ENCODE results near the gene SAP30L. TPM values are rescaled to one million over a fixed set of nuclear protein-coding genes. Genes with fewer than 3 reads are reported as not detected.

Gene SAP30L
- total RNA-seq, 1 experiment from 2014 or later, result 54.6 TPM

GRCh38 chr5:154397652-154398406, 48.0 kb upstream of the SAP30L start:
- no peaks in the 10 kb centered on the region for H3K36me3 ChIP-seq (ENCODE audit: control insufficient read depth, insufficient read depth, low read length)
- ATAC-seq, result no peak
- CTCF ChIA-PET, result no interaction called here
- no peaks in the 10 kb centered on the region for H3K9me3 ChIP-seq (ENCODE audit: control insufficient read depth, insufficient read depth, low read depth, low read length)
- H3K4me3 ChIP-seq (ENCODE audit: low read depth in 2 of 2, low read length in 2 of 2), result no peak overlapping the region
- in situ Hi-C loops (cut with HindIII; ENCODE audit: low pct_unique_long_range_greater_than_20kb, low sequenced_read_pairs) (no loop called here), intact Hi-C loops (cut with micrococcal nuclease; ENCODE audit: unreplicated experiment) (no loop called here)
- DNase-seq (ENCODE audit: low read depth, low spot score), result no peak
- no TSS peak for BruUV-seq (replicated peaks)
- no peaks in the 10 kb centered on the region for H3K27me3 ChIP-seq (ENCODE audit: control insufficient read depth, insufficient read depth, low read length)
- POLR2A ChIA-PET, result no interaction called here
- no peak overlapping the region for H3K27ac ChIP-seq (ENCODE audit: low read length)
- no peak for TF ChIP-seq REST (IDR thresholded peaks at IDR 0.05; ENCODE audit: insufficient read depth in 1 of 2, low read depth in 2 of 2, low read length in 1 of 2)
- no peak for TF ChIP-seq CTCF (IDR thresholded peaks at IDR 0.05)
- no peak for TF ChIP-seq TCF7L2 (IDR thresholded peaks at IDR 0.05; ENCODE audit: low read depth, low read length)
- no peak for TF ChIP-seq SIN3A (IDR thresholded peaks at IDR 0.05; ENCODE audit: borderline replicate concordance, insufficient read depth, low read depth, low read length)
- no peak for TF ChIP-seq POLR2AphosphoS5 (IDR thresholded peaks at IDR 0.05; ENCODE audit: low read depth, low read length)
- H3K4me1 ChIP-seq (ENCODE audit: control insufficient read depth, insufficient read depth, low read length), result no peaks in the 10 kb centered on the region

- DNase-seq (ENCODE audit: low read depth, low spot score) (no peak), ATAC-seq (no peak)
- Histone ChIP-seq H3K27me3 (ENCODE audit: control insufficient read depth, insufficient read depth, low read length) (no peaks in the 10 kb centered on the region), H3K36me3 (ENCODE audit: control insufficient read depth, insufficient read depth, low read length) (no peaks in the 10 kb centered on the region), H3K9me3 (ENCODE audit: control insufficient read depth, insufficient read depth, low read depth, low read length) (no peaks in the 10 kb centered on the region), H3K27ac (ENCODE audit: low read length) (no peak overlapping the region), H3K4me1 (ENCODE audit: control insufficient read depth, insufficient read depth, low read length) (no peaks in the 10 kb centered on the region), H3K4me3 (ENCODE audit: low read depth in 2 of 2, low read length in 2 of 2) (no peak overlapping the region)
- BruUV-seq (replicated peaks), result no TSS peak
- TF ChIP-seq CTCF (IDR thresholded peaks at IDR 0.05) (no peak), REST (IDR thresholded peaks at IDR 0.05; ENCODE audit: insufficient read depth in 1 of 2, low read depth in 2 of 2, low read length in 1 of 2) (no peak), TCF7L2 (IDR thresholded peaks at IDR 0.05; ENCODE audit: low read depth, low read length) (no peak), POLR2AphosphoS5 (IDR thresholded peaks at IDR 0.05; ENCODE audit: low read depth, low read length) (no peak), SIN3A (IDR thresholded peaks at IDR 0.05; ENCODE audit: borderline replicate concordance, insufficient read depth, low read depth, low read length) (no peak)
- in situ Hi-C loops (cut with HindIII; ENCODE audit: low pct_unique_long_range_greater_than_20kb, low sequenced_read_pairs) (no loop called here), intact Hi-C loops (cut with micrococcal nuclease; ENCODE audit: unreplicated experiment) (loop anchor here (5.0 to 10.0 kb wide), 2 partner anchors 203 to 426 kb away; no protein-coding TSS in a partner anchor)
- ChIA-PET CTCF (no interaction called here), POLR2A (no interaction called here)
These were observed 45.1 kb upstream of the SAP30L start for GRCh38 chr5:154400678-154401077.
